Erythroblast (primary cell): ENCODE data around the gene INSYN2B.

Experiments used
- GATA1 ChIP-seq: IDR thresholded peaks from 2 replicates; pipeline ENCODE4 v1.6.1; 2011; ENCODE audit warnings: low read depth, mild to moderate bottlenecking, control low read depth, low read length, moderate library complexity
- POLR2A ChIP-seq: IDR thresholded peaks from 2 replicates; pipeline ENCODE4 v1.6.1; 2011; ENCODE audit warnings: mild to moderate bottlenecking, low read length

DNA sequence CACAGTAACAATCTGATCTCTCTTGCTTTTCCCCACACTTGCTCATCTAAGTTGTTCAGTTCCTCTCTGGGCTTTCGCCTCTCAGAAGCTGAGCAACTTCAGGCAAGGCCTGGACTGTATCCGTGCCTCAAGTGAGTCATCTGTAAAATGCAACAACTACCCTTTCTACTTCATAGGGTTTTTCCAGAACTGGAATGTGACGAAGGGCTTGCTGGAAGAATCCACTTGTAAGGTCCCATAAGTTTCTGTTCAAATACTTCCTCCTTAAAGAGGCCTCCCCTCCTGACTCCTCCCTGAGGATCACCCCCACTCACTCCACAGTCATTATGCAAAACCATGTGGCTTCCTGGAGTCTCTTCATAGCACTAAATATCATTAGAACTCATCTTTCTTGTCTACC, 17.5 kb upstream of the INSYN2B start:
- TF ChIP-seq POLR2A = no peak
- no peak for TF ChIP-seq GATA1
